Measurements from ENCODE around the gene MACROH2A1. TPM values are rescaled to one million over a fixed set of nuclear protein-coding genes. Genes with fewer than 3 reads are reported as not detected.

MACROH2A1 gene
- total and polyA plus RNA-seq, 2 of the 4 experiments (the other 2 are of a cell fraction), result 122 to 126 TPM

GRCh38 chr5:135444360-135444759 is 45.3 kb upstream of the MACROH2A1 start:
- Histone ChIP-seq H3K79me1 (ENCODE audit: low read depth in 1 of 2, low read length in 2 of 2) (no peaks in the 10 kb centered on the region), H2BK120ac (ENCODE audit: low read depth, low read length) (no peak overlapping the region), H3K27me3 (ENCODE audit: control insufficient read depth, insufficient read depth, low read length) (peaks cover 19% of the 10 kb centered on the region), H3K9me1 (ENCODE audit: insufficient read depth, low read length) (no peaks in the 10 kb centered on the region), H2AK5ac (ENCODE audit: low read depth, low read length) (no peak overlapping the region), H3K9ac (ENCODE audit: low read depth, low read length) (no peak overlapping the region), H3K27ac (ENCODE audit: insufficient read depth, low read length) (no peak overlapping the region), H3K9me3 (ENCODE audit: control insufficient read depth, insufficient read depth, low read length) (no peaks in the 10 kb centered on the region; the same call in 1 of the 2 replicates), H4K5ac (ENCODE audit: low read depth, low read length) (no peak overlapping the region), H3K14ac (replicated peaks; ENCODE audit: low read depth, low read length) (no peak overlapping the region), H3K18ac (ENCODE audit: low read depth, low read length) (no peak overlapping the region), H2BK15ac (ENCODE audit: low read depth, low read length) (no peak overlapping the region), H3K4me2 (ENCODE audit: low read depth, low read length) (no peak overlapping the region), H3K4me1 (ENCODE audit: control insufficient read depth, insufficient read depth, low read length) (peaks cover 2% of the 10 kb centered on the region; the same call in 1 of the 2 replicates), H2AFZ (replicated peaks; ENCODE audit: low read length, poor library complexity) (no peak overlapping the region), H4K8ac (ENCODE audit: low read depth in 2 of 2, low read length in 2 of 2) (no peak overlapping the region), H2BK20ac (ENCODE audit: low read depth, low read length) (no peak overlapping the region), H3K56ac (ENCODE audit: extremely low read depth, insufficient read depth, low read length) (no peak overlapping the region), H3K36me3 (ENCODE audit: control insufficient read depth, insufficient read depth, low read length) (no peaks in the 10 kb centered on the region), H4K91ac (ENCODE audit: insufficient read depth, low read depth, low read length) (no peak overlapping the region), H2AK9ac (replicated peaks; ENCODE audit: low read depth, low read length, poor library complexity) (no peak overlapping the region), H3K4me3 (ENCODE audit: insufficient read depth, low read depth, low read length) (no peak overlapping the region), H2BK5ac (ENCODE audit: low read depth, low read length, poor library complexity, severe bottlenecking) (no peak overlapping the region), H3K23ac (ENCODE audit: low read depth, low read length) (no peak overlapping the region), H4K20me1 (ENCODE audit: insufficient read depth, low read length) (no peaks in the 10 kb centered on the region), H3K4ac (ENCODE audit: low read depth, low read length) (no peak overlapping the region)
- dilution Hi-C loops (cut with HindIII; ENCODE audit: low sequenced_read_pairs, unreplicated experiment) (no loop called here), in situ Hi-C loops (cut with MboI; ENCODE audit: low sequenced_read_pairs) (no loop called here), intact Hi-C loops (cut with micrococcal nuclease) (no loop called here)
- BruUV-seq (replicated peaks), result no TSS peak
- ChIA-PET CTCF (no interaction called here), POLR2A (ENCODE audit: unreplicated experiment) (no interaction called here)
- DNase-seq (no peak), ATAC-seq (ENCODE audit: low read depth) (no peak)
- 88% methylated on average over 7 of the region's 13 CpGs; no CpG with 5 or more reads in 1 of the 2 experiments for WGBS, 2 experiments (ENCODE audit: extremely low coverage in 2 of 2, insufficient read length in 1 of 2)
- no peak for TF ChIP-seq CTCF (conservative IDR thresholded peaks at IDR 0.05; ENCODE audit: low read depth, low read length)
- no peak for TF ChIP-seq CEBPB (IDR thresholded peaks at IDR 0.05; ENCODE audit: low read depth, low read length)
- no peak for TF ChIP-seq USF2 (IDR thresholded peaks at IDR 0.05; ENCODE audit: low read depth, low read length)
- TF ChIP-seq CHD1 (IDR thresholded peaks at IDR 0.05; ENCODE audit: low read depth, low read length), result no peak
- TF ChIP-seq POLR2A (IDR thresholded peaks at IDR 0.05; ENCODE audit: low read depth, low read length), result no peak
- no peak for TF ChIP-seq MXI1 (IDR thresholded peaks at IDR 0.05; ENCODE audit: borderline replicate concordance, low read depth, low read length)
- TF ChIP-seq RCOR1 (IDR thresholded peaks at IDR 0.05; ENCODE audit: insufficient replicate concordance, low read length), result no peak
- no peak for TF ChIP-seq FOS (IDR thresholded peaks at IDR 0.05; ENCODE audit: low read depth, low read length)
- no peak for TF ChIP-seq BHLHE40 (IDR thresholded peaks at IDR 0.05; ENCODE audit: low read depth, low read length)
- no peak for TF ChIP-seq NFE2L2 (IDR thresholded peaks at IDR 0.05; ENCODE audit: low read depth, low read length)
- no peak for TF ChIP-seq RFX5 (IDR thresholded peaks at IDR 0.05; ENCODE audit: low read depth, low read length)
- TF ChIP-seq ELK1 (IDR thresholded peaks at IDR 0.05; ENCODE audit: borderline replicate concordance, low read depth, low read length), result no peak
- no peak for TF ChIP-seq RAD21 (IDR thresholded peaks at IDR 0.05; ENCODE audit: low read length)
- no peak for TF ChIP-seq MAZ (IDR thresholded peaks at IDR 0.05; ENCODE audit: borderline replicate concordance, low read depth, low read length)
- no peak for TF ChIP-seq SMC3 (IDR thresholded peaks at IDR 0.05; ENCODE audit: low read depth, low read length)
- no peak for TF ChIP-seq MAFK (IDR thresholded peaks at IDR 0.05; ENCODE audit: low read depth, low read length)

Data from IMR-90 (cell line).